Measurements from ENCODE around the gene NDEL1.

Gene NDEL1

GRCh38 chr17:8443756-8444155, 8.1 kb downstream of the NDEL1 start:
- no peak for DNase-seq (ENCODE audit: low spot score)
- TF ChIP-seq, protein P1, sequence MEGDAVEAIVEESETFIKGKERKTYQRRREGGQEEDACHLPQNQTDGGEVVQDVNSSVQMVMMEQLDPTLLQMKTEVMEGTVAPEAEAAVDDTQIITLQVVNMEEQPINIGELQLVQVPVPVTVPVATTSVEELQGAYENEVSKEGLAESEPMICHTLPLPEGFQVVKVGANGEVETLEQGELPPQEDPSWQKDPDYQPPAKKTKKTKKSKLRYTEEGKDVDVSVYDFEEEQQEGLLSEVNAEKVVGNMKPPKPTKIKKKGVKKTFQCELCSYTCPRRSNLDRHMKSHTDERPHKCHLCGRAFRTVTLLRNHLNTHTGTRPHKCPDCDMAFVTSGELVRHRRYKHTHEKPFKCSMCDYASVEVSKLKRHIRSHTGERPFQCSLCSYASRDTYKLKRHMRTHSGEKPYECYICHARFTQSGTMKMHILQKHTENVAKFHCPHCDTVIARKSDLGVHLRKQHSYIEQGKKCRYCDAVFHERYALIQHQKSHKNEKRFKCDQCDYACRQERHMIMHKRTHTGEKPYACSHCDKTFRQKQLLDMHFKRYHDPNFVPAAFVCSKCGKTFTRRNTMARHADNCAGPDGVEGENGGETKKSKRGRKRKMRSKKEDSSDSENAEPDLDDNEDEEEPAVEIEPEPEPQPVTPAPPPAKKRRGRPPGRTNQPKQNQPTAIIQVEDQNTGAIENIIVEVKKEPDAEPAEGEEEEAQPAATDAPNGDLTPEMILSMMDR (IDR thresholded peaks at IDR 0.05), result no peak
- Histone ChIP-seq H3K27ac (no peak overlapping the region), H3K4me3 (no peak overlapping the region)

DNA sequence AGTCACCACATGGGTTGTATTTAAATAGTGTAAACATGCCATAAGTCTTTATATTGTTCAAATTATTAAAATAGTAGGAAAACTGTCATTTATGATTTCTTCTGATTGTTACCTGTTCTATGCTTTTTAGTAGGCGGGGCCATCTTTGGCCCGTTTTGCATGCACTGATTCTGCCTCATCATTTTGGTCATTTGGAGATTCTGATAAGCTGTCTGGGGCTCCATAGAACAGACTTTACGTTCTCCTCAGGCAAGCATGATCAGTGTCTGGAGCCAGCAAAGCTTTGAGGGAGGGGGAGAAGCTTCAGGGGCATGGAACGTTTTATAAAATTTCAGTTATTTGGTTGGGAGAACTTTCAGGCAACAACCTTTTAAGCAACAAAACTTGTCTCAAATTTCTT, 8.8 kb downstream of the NDEL1 start:
- TF ChIP-seq, protein P1 (IDR thresholded peaks at IDR 0.05), result no peak
- H3K4me3 ChIP-seq, result no peak overlapping the region
- no peak overlapping the region for H3K27ac ChIP-seq
- DNase-seq (ENCODE audit: low spot score), result no peak

- no peak overlapping the region for H3K27ac ChIP-seq
- TF ChIP-seq, protein P1 (IDR thresholded peaks at IDR 0.05), result no peak
- no peak for DNase-seq (ENCODE audit: low spot score)
- no peak overlapping the region for H3K4me3 ChIP-seq
Measured at GRCh38 chr17:8445536-8445935, 9.9 kb downstream of the NDEL1 start.

DNA sequence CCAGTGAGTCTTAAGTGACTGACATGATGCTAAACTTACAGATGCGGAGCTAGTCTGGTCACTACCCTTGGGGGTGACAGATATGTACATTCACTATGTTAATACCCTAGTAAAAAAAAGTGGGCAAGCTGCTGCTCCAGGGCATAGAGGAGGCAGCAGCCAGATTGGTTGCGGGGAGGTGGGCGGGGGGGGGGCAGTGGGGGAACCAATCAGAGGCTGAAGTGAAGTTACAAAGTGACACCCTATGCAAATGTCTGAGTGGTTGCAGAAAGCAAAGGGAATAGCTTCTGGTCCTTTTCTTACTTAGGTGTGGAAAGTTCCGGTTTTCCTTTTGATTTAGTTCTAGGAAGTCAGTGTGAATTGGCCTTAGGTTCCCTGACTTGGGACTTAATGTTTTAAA, 12.1 kb downstream of the NDEL1 start:
- H3K27ac ChIP-seq, result no peak overlapping the region
- DNase-seq (ENCODE audit: low spot score), result no peak
- TF ChIP-seq, protein P1 (IDR thresholded peaks at IDR 0.05), result no peak
- no peak overlapping the region for H3K4me3 ChIP-seq

GRCh38 chr17:8448310-8448709, 12.6 kb downstream of the NDEL1 start:
- Histone ChIP-seq H3K27ac (no peak overlapping the region), H3K4me3 (no peak overlapping the region)
- no peak for DNase-seq (ENCODE audit: low spot score)
- TF ChIP-seq, protein P1 (IDR thresholded peaks at IDR 0.05), result no peak

DNA sequence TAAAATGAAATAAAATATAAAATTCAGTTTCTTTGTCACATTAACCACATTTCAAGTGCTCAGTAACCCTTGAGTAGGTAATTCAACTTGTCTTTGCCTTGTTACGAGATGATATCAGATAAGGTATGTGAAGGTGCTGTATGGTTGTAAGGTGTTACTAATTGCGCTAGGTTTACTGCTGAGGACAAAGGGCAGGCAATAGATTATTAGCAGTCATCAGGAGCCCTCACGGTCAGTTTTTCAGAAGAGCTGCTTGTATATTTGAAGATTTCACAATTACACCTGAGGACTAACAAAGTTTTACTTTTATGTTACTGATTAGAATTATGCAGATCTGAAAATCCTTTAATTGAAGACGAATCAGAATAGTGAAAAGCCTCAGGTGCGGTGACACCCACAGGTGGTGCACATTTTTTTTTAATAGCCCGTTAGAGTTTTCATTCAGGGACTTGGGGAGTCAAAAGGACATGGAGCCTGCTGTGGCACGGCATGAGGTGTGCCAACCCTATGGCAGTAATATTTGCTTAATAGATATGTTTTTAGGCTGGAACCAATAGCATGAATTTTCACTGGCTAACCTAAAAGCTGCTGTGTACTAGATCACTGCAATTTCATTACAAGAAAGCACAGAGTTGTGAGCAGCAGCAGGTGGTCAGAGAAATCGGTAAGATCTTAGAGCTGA, 16.4 kb downstream of the NDEL1 start:
- H3K4me3 ChIP-seq, result no peak overlapping the region
- DNase-seq (ENCODE audit: low spot score), result no peak

GRCh38 chr17:8453326-8453725, 17.6 kb downstream of the NDEL1 start:
- Histone ChIP-seq H3K4me3 (no peak overlapping the region), H3K27ac (no peak overlapping the region)
- TF ChIP-seq, protein P1 (IDR thresholded peaks at IDR 0.05), result no peak
- DNase-seq (ENCODE audit: low spot score), result no peak

More for the DNA sequence above, 16.4 kb downstream of the NDEL1 start:
- TF ChIP-seq, protein P1 (IDR thresholded peaks at IDR 0.05), result no peak
- H3K27ac ChIP-seq, result no peak overlapping the region
